Activated CD4-positive, alpha-beta T cell treated with anti-CD3 and anti-CD28 coated beads, Interleukin-10, Interleukin-2, amounts not matched to agents 100 ng/mL and 50 ng/mL, durations not matched to agents 16 hours and 8 hours (primary cell): Measurements from ENCODE around the gene CYP4A11.
"Not testable (repeated sequence)": the region's sequence is repeated elsewhere in the genome, so short reads cannot be mapped to it uniquely, and the experiment has no call there.

Source experiments
- DNase-seq: peaks from one replicate; pipeline ENCODE4 v3.0.0-alpha.2; 2020

Gene CYP4A11

GRCh38 chr1:46910790-46911189 lies 30.5 kb downstream of the CYP4A11 start:
- DNase-seq: no peak

- DNase-seq: no peak
These were observed 37.8 kb downstream of the CYP4A11 start for GRCh38 chr1:46903481-46903880.

- no peak for DNase-seq
These were observed 40.9 kb downstream of the CYP4A11 start for GRCh38 chr1:46900401-46900800.

GRCh38 chr1:46881656-46882055 lies 59.6 kb downstream of the CYP4A11 start:
- not testable (repeated sequence) for DNase-seq
